Loucy (cell line): ENCODE measurements around the gene RORB.

Experiments
- CTCF ChIP-seq: fragments of 200-600 bp; sonication (generic); conservative IDR thresholded peaks from 2 replicates; pipeline ENCODE4 v1.5.1; 2014; ENCODE audit warnings: mild to moderate bottlenecking, antibody characterized with exemption, low read length
- EZH2phosphoT487 ChIP-seq: fragments of 200-600 bp; IDR thresholded peaks from 2 replicates; pipeline ENCODE4 v1.6.1; 2018; ENCODE audit warnings: antibody characterized with exemption, mild to moderate bottlenecking, moderate library complexity, borderline replicate concordance

- TF ChIP-seq CTCF = no peak
- no peak for TF ChIP-seq EZH2phosphoT487
These were observed 79.0 kb downstream of the RORB start for GRCh38 chr9:74576176-74576575.
